SH-SY5Y (cell line): Measurements from ENCODE around the gene CAMP.

ENCODE experiments used
- GATA2 ChIP-seq: IDR thresholded peaks from 2 replicates; pipeline ENCODE4 v1.6.1; 2011; ENCODE audit warnings: mild to moderate bottlenecking, low read depth, low read length
- GATA3 ChIP-seq: IDR thresholded peaks from 2 replicates; pipeline ENCODE4 v1.6.1; 2011; ENCODE audit warnings: low read depth, mild to moderate bottlenecking, low read length, moderate library complexity

GRCh38 chr3:48256557-48256956, 33.3 kb downstream of the CAMP start:
- no peak for TF ChIP-seq GATA2
- no peak for TF ChIP-seq GATA3
